MCF 10A (cell line): Measurements from ENCODE around the gene ZNF423. TPM values are rescaled to one million over a fixed set of nuclear protein-coding genes. Genes with fewer than 3 reads are reported as not detected.

ENCODE experiments used
- BruUV-seq: library from RNA; stranded (reverse); fragments of 400-500 nt; replicated peaks from 2 replicates; lab custom pipeline; 2021; lab: Mats Ljungman, UMichigan
- CTCF ChIA-PET: fragments of 300-600 bp; sonication (Branson Sonifier 250); formaldehyde crosslinking; extraction: SDS; loops from one replicate; lab custom pipeline; 2021; ENCODE audit warnings: antibody characterized with exemption, inconsistent platforms; lab: Yijun Ruan, JAX
- POLR2A ChIA-PET: fragments of 300-600, 350-650 bp; sonication (Branson Sonifier 250); formaldehyde crosslinking; extraction: SDS; loops from one replicate; lab custom pipeline; 2020; ENCODE audit warnings: antibody characterized with exemption, inconsistent platforms; lab: Yijun Ruan, JAX
- DNase-seq: peaks from one replicate; pipeline ENCODE4 v3.0.0-alpha.2; 2018; ENCODE audit not compliant: unreplicated experiment
- H3K27ac Mint-ChIP-seq: one replicate; pipeline ENCODE4 v1.8.0; 2022; ENCODE audit warnings: mild to moderate bottlenecking, low read depth, mixed read lengths; ENCODE audit not compliant: unreplicated experiment
- H3K27me3 Mint-ChIP-seq: one replicate; pipeline ENCODE4 v1.8.0; 2022; ENCODE audit warnings: mixed read lengths; ENCODE audit not compliant: insufficient read depth, unreplicated experiment
- H3K36me3 Mint-ChIP-seq: one replicate; pipeline ENCODE4 v1.8.0; 2022; ENCODE audit warnings: mild to moderate bottlenecking, moderate library complexity, mixed read lengths; ENCODE audit not compliant: insufficient read depth, unreplicated experiment
- H3K4me1 Mint-ChIP-seq: one replicate; pipeline ENCODE4 v1.8.0; 2022; ENCODE audit warnings: mixed read lengths; ENCODE audit not compliant: insufficient read depth, unreplicated experiment
- H3K4me3 Mint-ChIP-seq: one replicate; pipeline ENCODE4 v1.8.0; 2022; ENCODE audit warnings: mild to moderate bottlenecking, moderate library complexity, mixed read lengths; ENCODE audit not compliant: unreplicated experiment
- H3K9me3 Mint-ChIP-seq: one replicate; pipeline ENCODE4 v1.8.0; 2022; ENCODE audit warnings: mixed read lengths; ENCODE audit not compliant: unreplicated experiment
- intact Hi-C: fragments of 100-400 bp; cut with micrococcal nuclease; formaldehyde crosslinking; loops from 2 replicates; pipeline ENCODE4 v1.14.1; 2022
- total RNA-seq: library from RNA; stranded (reverse); gene quantifications from 2 replicates; pipeline ENCODE4 v1.2.3, GENCODE V29; 2022
- TF ChIP-seq, protein P1 (sequence below): fragments of 200-600 bp; IDR thresholded peaks from one replicate; pipeline ENCODE4 v1.8.0; 2022; ENCODE audit warnings: antibody characterized with exemption, mild to moderate bottlenecking; ENCODE audit not compliant: unreplicated experiment

ZNF423 gene
- total RNA-seq, 1 experiment from 2014 or later: not detected

DNA sequence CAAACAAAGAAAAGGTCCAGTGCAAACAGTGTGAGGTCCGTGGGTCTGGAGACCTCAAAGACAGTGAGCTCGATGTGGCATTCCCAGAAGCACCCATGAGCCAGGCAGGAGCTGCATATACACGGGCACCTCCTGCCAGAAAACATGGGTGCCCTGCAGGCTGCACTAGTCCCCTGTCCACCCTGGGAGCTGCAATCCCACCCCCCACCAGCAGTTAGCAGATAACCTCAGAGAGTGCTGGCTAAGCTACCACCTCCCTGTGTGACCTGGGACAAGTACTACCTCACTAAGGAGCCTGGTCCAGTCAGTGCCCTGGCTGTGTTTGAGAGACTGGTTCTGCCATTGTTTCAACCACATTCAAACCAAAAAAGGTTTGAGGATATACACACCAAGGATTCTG lies 135.7 kb downstream of the ZNF423 start:
- BruUV-seq: no TSS peak
- Mint-ChIP-seq H3K9me3 (no peaks in the 10 kb centered on the region), H3K4me3 (no peak overlapping the region), H3K4me1 (no peaks in the 10 kb centered on the region), H3K27me3 (peaks cover 60% of the 10 kb centered on the region), H3K36me3 (no peaks in the 10 kb centered on the region), H3K27ac (no peak overlapping the region)
- DNase-seq: no peak
- intact Hi-C loops: no loop called here
- ChIA-PET POLR2A (no interaction called here), CTCF (interaction anchor here (0.6 kb wide), 1 partner anchor 156 kb away, joined by 3 read pairs; no protein-coding TSS in a partner anchor)
- TF ChIP-seq, protein P1, sequence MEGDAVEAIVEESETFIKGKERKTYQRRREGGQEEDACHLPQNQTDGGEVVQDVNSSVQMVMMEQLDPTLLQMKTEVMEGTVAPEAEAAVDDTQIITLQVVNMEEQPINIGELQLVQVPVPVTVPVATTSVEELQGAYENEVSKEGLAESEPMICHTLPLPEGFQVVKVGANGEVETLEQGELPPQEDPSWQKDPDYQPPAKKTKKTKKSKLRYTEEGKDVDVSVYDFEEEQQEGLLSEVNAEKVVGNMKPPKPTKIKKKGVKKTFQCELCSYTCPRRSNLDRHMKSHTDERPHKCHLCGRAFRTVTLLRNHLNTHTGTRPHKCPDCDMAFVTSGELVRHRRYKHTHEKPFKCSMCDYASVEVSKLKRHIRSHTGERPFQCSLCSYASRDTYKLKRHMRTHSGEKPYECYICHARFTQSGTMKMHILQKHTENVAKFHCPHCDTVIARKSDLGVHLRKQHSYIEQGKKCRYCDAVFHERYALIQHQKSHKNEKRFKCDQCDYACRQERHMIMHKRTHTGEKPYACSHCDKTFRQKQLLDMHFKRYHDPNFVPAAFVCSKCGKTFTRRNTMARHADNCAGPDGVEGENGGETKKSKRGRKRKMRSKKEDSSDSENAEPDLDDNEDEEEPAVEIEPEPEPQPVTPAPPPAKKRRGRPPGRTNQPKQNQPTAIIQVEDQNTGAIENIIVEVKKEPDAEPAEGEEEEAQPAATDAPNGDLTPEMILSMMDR: no peak

DNA sequence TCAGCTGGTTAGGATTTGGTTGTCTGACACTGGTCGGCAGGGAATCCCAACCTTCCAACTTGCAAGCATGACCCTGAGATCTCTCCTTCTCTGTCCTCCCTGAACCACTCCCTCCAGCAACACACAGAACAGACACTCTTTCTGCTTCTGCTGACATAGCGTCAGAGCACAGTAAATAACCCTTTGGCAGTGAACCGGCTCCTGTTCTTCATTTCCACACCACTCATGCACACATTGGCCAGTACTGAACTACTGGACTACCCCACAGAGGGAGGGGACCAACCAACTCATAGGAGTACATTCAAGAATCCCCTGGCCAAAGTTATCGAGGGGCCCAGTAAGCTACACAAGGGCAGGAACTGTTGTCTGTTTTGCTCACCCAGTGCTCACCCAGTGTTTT lies 138.2 kb downstream of the ZNF423 start:
- H3K4me1 Mint-ChIP-seq: no peaks in the 10 kb centered on the region

DNA sequence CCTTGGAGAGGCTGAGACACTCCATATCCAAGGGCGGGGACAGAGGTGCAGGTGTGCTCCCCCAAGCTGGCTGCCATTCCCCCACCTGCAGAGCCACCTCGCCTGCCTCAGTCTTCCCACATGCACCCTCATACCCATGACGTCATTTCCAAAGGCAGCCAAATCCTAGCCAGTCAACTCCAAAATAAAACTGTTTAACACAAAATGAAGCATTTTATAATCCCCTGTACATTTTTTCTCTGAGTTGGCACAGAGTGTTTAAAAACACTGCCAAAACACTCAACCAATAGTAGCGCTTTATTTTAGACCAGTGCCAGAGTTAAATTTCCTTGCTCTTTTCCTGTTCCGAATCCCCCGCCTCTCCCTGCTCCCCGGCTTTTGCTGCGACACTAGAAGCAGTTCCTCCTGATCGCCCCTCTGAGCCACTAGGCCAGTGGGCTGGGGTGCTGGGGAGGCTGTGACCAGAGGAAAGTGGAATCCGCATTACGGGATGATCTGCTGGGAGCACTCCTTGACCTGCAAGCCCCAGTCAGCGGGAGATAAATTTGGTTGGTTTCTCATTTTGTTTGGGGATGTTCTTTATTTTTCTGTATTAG lies 139.5 kb downstream of the ZNF423 start:
- ChIA-PET CTCF (no interaction called here), POLR2A (no interaction called here)
- Mint-ChIP-seq H3K27ac (no peak overlapping the region), H3K36me3 (no peaks in the 10 kb centered on the region), H3K27me3 (peaks cover 63% of the 10 kb centered on the region), H3K9me3 (no peaks in the 10 kb centered on the region), H3K4me3 (no peak overlapping the region), H3K4me1 (no peaks in the 10 kb centered on the region)
- DNase-seq: no peak
- no TSS peak for BruUV-seq
- intact Hi-C loops: no loop called here
- TF ChIP-seq, protein P1: no peak

More for the DNA sequence above, 138.2 kb downstream of the ZNF423 start:
- ChIA-PET CTCF (interaction anchor here (0.7 kb wide), 1 partner anchor 124 kb away, joined by 5 read pairs; no protein-coding TSS in a partner anchor), POLR2A (no interaction called here)
- Mint-ChIP-seq H3K27me3 (peaks cover 63% of the 10 kb centered on the region), H3K4me3 (no peak overlapping the region), H3K27ac (no peak overlapping the region), H3K9me3 (no peaks in the 10 kb centered on the region), H3K36me3 (no peaks in the 10 kb centered on the region)
- TF ChIP-seq, protein P1: no peak
- BruUV-seq: no TSS peak
- intact Hi-C loops: no loop called here
- no peak for DNase-seq

DNA sequence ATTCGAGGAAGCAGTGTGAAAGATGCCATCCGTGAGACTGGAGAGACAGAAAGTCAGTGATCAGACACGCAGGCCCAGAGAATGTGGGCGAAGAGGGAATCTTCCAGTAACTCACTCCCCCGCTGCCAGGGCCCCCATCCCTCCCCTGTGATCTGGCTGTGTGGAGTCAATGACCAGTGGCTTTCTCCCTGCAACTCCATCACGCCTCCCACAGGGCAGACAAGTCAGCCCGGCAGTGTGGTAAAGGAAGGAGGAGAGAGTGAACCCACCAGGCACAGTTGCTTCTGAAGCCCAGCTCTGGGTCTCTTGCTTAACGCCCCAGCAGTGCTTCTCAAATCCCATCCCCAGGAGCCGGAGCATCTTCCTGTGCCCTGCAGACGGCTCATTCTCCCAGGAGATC lies 142.1 kb downstream of the ZNF423 start:
- CTCF ChIA-PET: no interaction called here
- H3K4me3 Mint-ChIP-seq: no peak overlapping the region
- TF ChIP-seq, protein P1: no peak

More for the DNA sequence above, 142.1 kb downstream of the ZNF423 start:
- no peak for DNase-seq
- Mint-ChIP-seq H3K27ac (no peak overlapping the region), H3K27me3 (peaks cover 68% of the 10 kb centered on the region), H3K36me3 (no peaks in the 10 kb centered on the region), H3K9me3 (no peaks in the 10 kb centered on the region), H3K4me1 (no peaks in the 10 kb centered on the region)
- intact Hi-C loops: no loop called here
- BruUV-seq: no TSS peak
- POLR2A ChIA-PET: no interaction called here
